ENCODE data around the gene RTKN.
A peak's percentile ranks its signal among the peaks of the same experiment; 100 is the strongest.
"Not testable (repeated sequence)": the region's sequence is repeated elsewhere in the genome, so short reads cannot be mapped to it uniquely, and the experiment has no call there.

RTKN gene

GRCh38 chr2:74441690-74442482, at the start of gene RTKN:
Gene RTKN (minus strand): TSS chr2:74441937. CDS start chr2:74441816, 121 bp downstream.
- peak; percentile 21 for DNase-seq

GRCh38 chr2:74489906-74490305, 48.2 kb upstream of the RTKN start:
- no peak for DNase-seq

- DNase-seq: no peak
These were observed 47.1 kb upstream of the RTKN start for GRCh38 chr2:74488643-74489481.

GRCh38 chr2:74486141-74486540, 44.4 kb upstream of the RTKN start:
- no peak for DNase-seq

- not testable (repeated sequence) for DNase-seq
These were observed 42.0 kb upstream of the RTKN start for GRCh38 chr2:74483675-74484164.

GRCh38 chr2:74482801-74483674, 41.3 kb upstream of the RTKN start, which contains the start of the genes CCDC142 and TTC31:
Gene CCDC142 (minus strand): TSS chr2:74482998. CDS start chr2:74482837, 161 bp downstream.
Gene TTC31 (plus strand): TSS chr2:74483081. CDS start chr2:74483096, 15 bp downstream.
- peak; percentile 93 for DNase-seq

- DNase-seq: peak; percentile 48
These were observed 40.4 kb upstream of the RTKN start for GRCh38 chr2:74481961-74482800.

GRCh38 chr2:74481431-74481830, 39.7 kb upstream of the RTKN start:
- no peak for DNase-seq

- no peak for DNase-seq
These were observed 33.2 kb upstream of the RTKN start for GRCh38 chr2:74474899-74475298.

- no peak for DNase-seq
These were observed 32.7 kb upstream of the RTKN start for GRCh38 chr2:74474481-74474880.

GRCh38 chr2:74472945-74473258, 31.2 kb upstream of the RTKN start:
- DNase-seq: no peak

GRCh38 chr2:74472086-74472944, 30.6 kb upstream of the RTKN start, which contains the start of gene MRPL53:
Gene MRPL53 (minus strand): TSS chr2:74472680. CDS start chr2:74472660, 20 bp downstream.
- peak; percentile 97 for DNase-seq

- no peak for DNase-seq
These were observed 29.8 kb upstream of the RTKN start for GRCh38 chr2:74471332-74472065.

- not testable (repeated sequence) for DNase-seq
These were observed 29.0 kb upstream of the RTKN start for GRCh38 chr2:74470742-74471141.

- no peak for DNase-seq
These were observed 22.7 kb upstream of the RTKN start for GRCh38 chr2:74464406-74464805.

GRCh38 chr2:74462786-74463105, 21.0 kb upstream of the RTKN start:
- no peak for DNase-seq

- no peak for DNase-seq
These were observed 20.5 kb upstream of the RTKN start for GRCh38 chr2:74462054-74462785.

- no peak for DNase-seq
These were observed 19.7 kb upstream of the RTKN start for GRCh38 chr2:74461187-74462053.
